Nephron (organoid): ENCODE measurements around the gene INTS3.
A peak's percentile ranks its signal among the peaks of the same experiment; 100 is the strongest.

Experiments used
- H3K27ac Mint-ChIP-seq, 3 experiments: 2 replicates each; pipeline ENCODE4 v1.8.0; 2020; ENCODE audit warnings: mixed read lengths in 3 of 3, mild to moderate bottlenecking in 2 of 3, moderate library complexity in 1 of 3
- H3K27me3 Mint-ChIP-seq: 2 replicates; pipeline ENCODE4 v1.8.0; 2021; ENCODE audit warnings: low read depth, mild to moderate bottlenecking, moderate library complexity, mixed read lengths
- H3K36me3 Mint-ChIP-seq: 2 replicates; pipeline ENCODE4 v1.8.0; 2020; ENCODE audit warnings: low read depth, mixed read lengths
- H3K4me1 Mint-ChIP-seq: 2 replicates; pipeline ENCODE4 v1.8.0; 2020; ENCODE audit warnings: mixed read lengths
- H3K4me3 Mint-ChIP-seq, 3 experiments: 2 replicates each; pipeline ENCODE4 v1.8.0; 2020; ENCODE audit warnings: mild to moderate bottlenecking in 3 of 3, mixed read lengths in 3 of 3, moderate library complexity in 2 of 3
- H3K9me3 Mint-ChIP-seq: 2 replicates; pipeline ENCODE4 v1.8.0; 2020; ENCODE audit warnings: mixed read lengths
- CTCF ChIP-seq, 3 experiments: fragments of 200-600 bp; sonication (generic); IDR thresholded peaks; one replicate each; pipeline ENCODE4 v1.5.0; 2021; ENCODE audit warnings: antibody characterized with exemption in 3 of 3; ENCODE audit not compliant: unreplicated experiment in 3 of 3

INTS3 gene

GRCh38 chr1:153790966-153791647, 63.3 kb downstream of the INTS3 start:
- H3K36me3 Mint-ChIP-seq = no peaks in the 10 kb centered on the region
- peaks cover 7% of the 10 kb centered on the region for H3K27me3 Mint-ChIP-seq
- TF ChIP-seq CTCF (IDR thresholded peaks at IDR 0.05; ENCODE audit: unreplicated experiment in 3 of 3) = no peak
- H3K9me3 Mint-ChIP-seq = no peaks in the 10 kb centered on the region
- peaks cover 21% of the 10 kb centered on the region for H3K4me1 Mint-ChIP-seq
- peak overlapping the region in 1 of 3 experiments; percentile 0 for H3K4me3 Mint-ChIP-seq
- H3K27ac Mint-ChIP-seq = peak overlapping the region in 2 of 3 experiments; percentile 76 to 82

- no peak overlapping the region for H3K27ac Mint-ChIP-seq
Observed at GRCh38 chr1:153791648-153792253, 63.9 kb downstream of the INTS3 start.

GRCh38 chr1:153792631-153793041, 64.8 kb downstream of the INTS3 start:
- Mint-ChIP-seq H3K27me3 (peaks cover 7% of the 10 kb centered on the region), H3K27ac (no peak overlapping the region), H3K4me3 (no peak overlapping the region), H3K4me1 (peaks cover 21% of the 10 kb centered on the region), H3K9me3 (no peaks in the 10 kb centered on the region), H3K36me3 (no peaks in the 10 kb centered on the region)
- no peak for TF ChIP-seq CTCF (IDR thresholded peaks at IDR 0.05; ENCODE audit: unreplicated experiment in 3 of 3)

More at GRCh38 chr1:153791648-153792253, 63.9 kb downstream of the INTS3 start:
- no peaks in the 10 kb centered on the region for H3K9me3 Mint-ChIP-seq
- no peak overlapping the region for H3K4me3 Mint-ChIP-seq
- no peak for TF ChIP-seq CTCF (IDR thresholded peaks at IDR 0.05; ENCODE audit: unreplicated experiment in 3 of 3)
- peaks cover 21% of the 10 kb centered on the region for H3K4me1 Mint-ChIP-seq
- H3K36me3 Mint-ChIP-seq = no peaks in the 10 kb centered on the region
- peaks cover 7% of the 10 kb centered on the region for H3K27me3 Mint-ChIP-seq

- no peaks in the 10 kb centered on the region for H3K36me3 Mint-ChIP-seq
- TF ChIP-seq CTCF (IDR thresholded peaks at IDR 0.05; ENCODE audit: unreplicated experiment in 3 of 3) = no peak
- peaks cover 7% of the 10 kb centered on the region for H3K27me3 Mint-ChIP-seq
- peaks cover 21% of the 10 kb centered on the region for H3K4me1 Mint-ChIP-seq
- no peaks in the 10 kb centered on the region for H3K9me3 Mint-ChIP-seq
- H3K27ac Mint-ChIP-seq = no peak overlapping the region
- no peak overlapping the region for H3K4me3 Mint-ChIP-seq
Observed at GRCh38 chr1:153793261-153793972, 65.6 kb downstream of the INTS3 start.

GRCh38 chr1:153793973-153794615, 66.2 kb downstream of the INTS3 start:
- no peaks in the 10 kb centered on the region for H3K36me3 Mint-ChIP-seq
- H3K27me3 Mint-ChIP-seq = peaks cover 3% of the 10 kb centered on the region
- TF ChIP-seq CTCF (IDR thresholded peaks at IDR 0.05; ENCODE audit: unreplicated experiment in 3 of 3) = no peak
- no peak overlapping the region for H3K4me3 Mint-ChIP-seq
- no peaks in the 10 kb centered on the region for H3K9me3 Mint-ChIP-seq
- H3K27ac Mint-ChIP-seq = peak overlapping the region in 1 of 3 experiments; percentile 45
- H3K4me1 Mint-ChIP-seq = peaks cover 21% of the 10 kb centered on the region
